ENCODE results near the gene APBA2. TPM values are rescaled to one million over a fixed set of nuclear protein-coding genes. Genes with fewer than 3 reads are reported as not detected.

Gene APBA2
- polyA plus RNA-seq, 1 donor (not counting 4 experiments of a cell fraction or from before 2014, with no cell fraction given) = 5.5 TPM

DNA sequence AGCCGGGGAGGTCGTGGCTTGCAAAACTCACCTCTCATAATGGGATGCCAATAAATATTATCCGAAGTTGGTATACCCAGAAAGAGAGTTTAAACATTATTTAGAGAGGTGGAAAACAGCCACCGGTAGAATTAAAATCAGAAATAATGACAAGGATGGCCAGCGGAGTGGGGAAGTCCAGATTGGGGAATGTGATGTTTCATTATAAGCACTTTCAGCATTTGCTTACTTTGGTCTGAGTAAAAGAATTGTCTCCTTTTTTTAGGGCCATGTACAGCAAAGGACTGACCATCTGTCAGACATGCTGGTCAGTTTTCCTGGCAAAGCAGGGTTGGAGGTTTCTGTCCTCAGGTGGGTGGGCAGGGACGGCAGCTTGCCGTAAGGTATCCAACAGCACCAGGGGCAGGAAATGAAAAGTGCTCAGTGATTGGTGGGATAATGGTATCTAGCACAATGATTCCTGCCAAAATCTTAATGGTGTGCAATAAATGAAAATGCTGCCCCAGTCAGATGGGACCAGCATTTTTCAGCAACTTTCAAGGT lies 24.3 kb downstream of the APBA2 start:
- H3K27me3 ChIP-seq (ENCODE audit: control insufficient read depth, extremely low read depth, insufficient read depth, low read length) = no peaks in the 10 kb centered on the region

GRCh38 chr15:28911310-28911931 lies 25.6 kb downstream of the APBA2 start:
- Histone ChIP-seq H3K4me3 (ENCODE audit: control insufficient read depth in 2 of 3, extremely low read depth in 1 of 3, insufficient read depth in 2 of 3, low read depth in 1 of 3, low read length in 3 of 3) (no peak overlapping the region), H3K79me2 (ENCODE audit: control insufficient read depth, insufficient read depth, low read length) (no peaks in the 10 kb centered on the region), H3K9me3 (ENCODE audit: control insufficient read depth, low read depth, low read length) (peaks cover 2% of the 10 kb centered on the region), H3K27me3 (ENCODE audit: control insufficient read depth, extremely low read depth, insufficient read depth, low read length) (no peaks in the 10 kb centered on the region), H3K9me1 (ENCODE audit: control insufficient read depth, extremely low read depth, insufficient read depth, low read length) (no peaks in the 10 kb centered on the region), H2AFZ (ENCODE audit: control insufficient read depth, low read length) (no peak overlapping the region), H3K9ac (ENCODE audit: control insufficient read depth, extremely low read depth, insufficient read depth, low read length) (no peak overlapping the region), H3K36me3 (ENCODE audit: control insufficient read depth in 2 of 2, extremely low read depth in 1 of 2, insufficient read depth in 2 of 2, low read length in 2 of 2) (no peaks in the 10 kb centered on the region), H3K27ac (ENCODE audit: control insufficient read depth, insufficient read depth, low read length) (no peak overlapping the region), H4K20me1 (ENCODE audit: control insufficient read depth, extremely low read depth, insufficient read depth, low read length) (no peaks in the 10 kb centered on the region), H3K4me2 (ENCODE audit: control insufficient read depth, extremely low read depth, insufficient read depth, low read depth, low read length) (no peak overlapping the region), H3K4me1 (ENCODE audit: control insufficient read depth, extremely low read depth, insufficient read depth, low read length) (no peaks in the 10 kb centered on the region)
- TF ChIP-seq EZH2 (IDR thresholded peaks at IDR 0.05; ENCODE audit: low read length) (no peak), CTCF (optimal IDR thresholded peaks at IDR 0.05 in 1 of 3, IDR thresholded peaks at IDR 0.05 in 1 of 3, conservative IDR thresholded peaks at IDR 0.05 in 1 of 3; ENCODE audit: extremely low read depth in 1 of 3, insufficient read depth in 2 of 3, low read length in 3 of 3) (no peak)
- FAIRE-seq = no peak
- no peak for DNase-seq (ENCODE audit: low read depth, low spot score)
- dilution Hi-C loops (cut with MboI; ENCODE audit: extremely low pct_ligation_motif_present, low sequenced_read_pairs) = no loop called here

More for the DNA sequence above, 24.3 kb downstream of the APBA2 start:
- FAIRE-seq = no peak
- Histone ChIP-seq H3K4me1 (ENCODE audit: control insufficient read depth, extremely low read depth, insufficient read depth, low read length) (no peaks in the 10 kb centered on the region), H3K4me3 (ENCODE audit: control insufficient read depth in 2 of 3, extremely low read depth in 1 of 3, insufficient read depth in 2 of 3, low read depth in 1 of 3, low read length in 3 of 3) (no peak overlapping the region), H3K27ac (ENCODE audit: control insufficient read depth, insufficient read depth, low read length) (no peak overlapping the region), H3K9me1 (ENCODE audit: control insufficient read depth, extremely low read depth, insufficient read depth, low read length) (no peaks in the 10 kb centered on the region), H2AFZ (ENCODE audit: control insufficient read depth, low read length) (no peak overlapping the region), H3K4me2 (ENCODE audit: control insufficient read depth, extremely low read depth, insufficient read depth, low read depth, low read length) (no peak overlapping the region), H3K36me3 (ENCODE audit: control insufficient read depth in 2 of 2, extremely low read depth in 1 of 2, insufficient read depth in 2 of 2, low read length in 2 of 2) (no peaks in the 10 kb centered on the region), H3K79me2 (ENCODE audit: control insufficient read depth, insufficient read depth, low read length) (no peaks in the 10 kb centered on the region), H3K9ac (ENCODE audit: control insufficient read depth, extremely low read depth, insufficient read depth, low read length) (no peak overlapping the region), H3K9me3 (ENCODE audit: control insufficient read depth, low read depth, low read length) (peaks cover 2% of the 10 kb centered on the region), H4K20me1 (ENCODE audit: control insufficient read depth, extremely low read depth, insufficient read depth, low read length) (no peaks in the 10 kb centered on the region)
- dilution Hi-C loops (cut with MboI; ENCODE audit: extremely low pct_ligation_motif_present, low sequenced_read_pairs) = no loop called here
- TF ChIP-seq EZH2 (IDR thresholded peaks at IDR 0.05; ENCODE audit: low read length) (no peak), CTCF (optimal IDR thresholded peaks at IDR 0.05 in 1 of 3, IDR thresholded peaks at IDR 0.05 in 1 of 3, conservative IDR thresholded peaks at IDR 0.05 in 1 of 3; ENCODE audit: extremely low read depth in 1 of 3, insufficient read depth in 2 of 3, low read length in 3 of 3) (no peak)
- no peak for DNase-seq (ENCODE audit: low read depth, low spot score)
